Fibroblast of skin of right quadriceps (primary cell): ENCODE data around the gene SDK1.

Experiments
- DNase-seq: peaks from one replicate; pipeline ENCODE4 v3.0.0-alpha.2; 2013

The SDK1 gene

DNA sequence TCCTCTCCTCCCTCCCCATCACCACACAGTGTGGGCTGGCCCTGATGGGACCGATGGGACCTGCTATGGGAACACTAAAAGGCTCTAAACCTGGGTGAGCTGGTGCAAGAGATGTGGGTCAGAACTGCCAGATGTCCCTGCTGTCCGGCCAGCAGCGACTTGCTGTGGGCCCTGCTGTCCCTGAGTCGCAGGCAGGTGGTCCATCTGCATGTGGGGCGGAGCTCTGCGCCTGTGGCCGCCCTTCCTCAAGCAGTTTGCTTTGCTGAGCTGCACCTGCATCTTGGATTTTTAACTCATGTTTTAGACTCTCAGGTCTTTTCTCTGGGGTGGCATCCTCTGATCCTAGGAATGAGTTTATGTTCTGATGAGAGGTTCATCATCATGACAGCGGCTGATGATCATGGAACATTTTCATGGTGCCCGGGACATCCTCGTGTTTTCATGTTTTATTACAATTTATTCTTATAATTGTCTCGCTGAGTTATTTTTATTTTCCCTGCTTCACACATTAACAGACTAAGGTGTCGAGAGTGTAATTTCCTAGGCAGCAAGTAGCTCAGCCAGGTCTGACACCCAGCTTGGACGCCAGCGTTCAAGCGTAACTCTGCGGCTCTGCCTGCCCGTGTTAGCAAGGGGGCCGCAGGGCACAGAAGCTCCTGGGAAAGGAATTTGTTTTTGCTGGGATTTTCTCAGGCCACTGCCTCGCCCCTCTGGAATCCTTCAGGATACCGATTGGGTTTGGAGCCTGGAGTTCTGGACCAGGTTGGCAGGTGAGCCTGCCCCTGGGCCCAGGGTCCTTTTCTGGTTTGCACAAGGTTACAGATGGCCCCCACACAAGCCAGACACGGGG lies 765.8 kb downstream of the SDK1 start:
- no peak for DNase-seq

DNA sequence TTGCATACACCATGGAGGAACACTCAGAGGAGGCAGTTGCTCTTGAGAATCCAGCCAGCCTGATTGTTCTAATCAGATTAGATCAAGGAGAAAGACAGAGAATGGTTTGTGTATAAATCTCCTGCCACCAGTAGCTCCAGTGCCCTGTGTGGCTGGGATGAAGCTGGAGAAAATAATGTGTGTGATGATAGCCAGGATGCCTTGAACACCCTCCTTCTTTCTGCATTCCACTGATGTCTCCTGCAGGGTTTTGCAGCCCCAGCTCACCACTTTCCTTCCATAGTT lies 766.4 kb downstream of the SDK1 start:
- DNase-seq = no peak

DNA sequence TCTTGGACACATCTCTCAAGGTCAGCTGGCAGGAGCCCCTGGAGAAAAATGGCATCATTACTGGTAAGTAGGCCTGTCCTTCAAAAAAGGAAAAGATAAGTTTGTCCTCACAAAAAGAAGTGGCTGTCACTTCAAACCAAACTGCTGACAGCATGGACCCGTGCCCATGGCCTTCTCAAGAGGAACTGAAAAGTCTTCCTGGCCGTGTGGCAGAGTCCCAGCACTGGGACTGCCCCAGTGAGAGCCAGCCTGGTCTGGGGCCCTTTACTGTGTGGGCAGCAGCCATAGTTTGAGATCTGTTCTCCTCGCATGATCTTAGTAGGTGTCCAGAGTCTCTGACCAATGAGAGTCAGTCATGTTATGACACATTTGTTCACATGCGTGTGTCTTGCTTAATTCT lies 766.8 kb downstream of the SDK1 start:
- no peak for DNase-seq

DNA sequence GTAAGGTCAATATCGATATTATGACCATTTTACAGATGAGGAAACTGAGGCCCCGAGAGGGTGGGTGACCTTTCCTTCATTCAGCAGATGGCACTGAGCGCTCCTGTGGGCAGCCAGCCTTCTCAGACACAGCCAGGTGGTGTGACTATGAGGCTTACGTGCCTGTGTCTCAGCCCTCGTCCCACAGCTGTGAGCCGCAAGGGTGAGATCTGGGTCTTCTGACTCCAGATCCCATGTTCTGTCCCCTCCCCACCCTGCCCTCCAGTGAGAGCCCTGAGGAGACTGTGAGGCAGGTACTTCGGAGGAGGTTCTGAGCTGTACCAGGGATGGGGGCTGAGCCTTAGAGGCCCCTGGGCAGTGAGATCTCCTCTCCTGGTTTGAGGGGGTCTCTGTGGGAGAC lies 767.2 kb downstream of the SDK1 start:
- DNase-seq = no peak

DNA sequence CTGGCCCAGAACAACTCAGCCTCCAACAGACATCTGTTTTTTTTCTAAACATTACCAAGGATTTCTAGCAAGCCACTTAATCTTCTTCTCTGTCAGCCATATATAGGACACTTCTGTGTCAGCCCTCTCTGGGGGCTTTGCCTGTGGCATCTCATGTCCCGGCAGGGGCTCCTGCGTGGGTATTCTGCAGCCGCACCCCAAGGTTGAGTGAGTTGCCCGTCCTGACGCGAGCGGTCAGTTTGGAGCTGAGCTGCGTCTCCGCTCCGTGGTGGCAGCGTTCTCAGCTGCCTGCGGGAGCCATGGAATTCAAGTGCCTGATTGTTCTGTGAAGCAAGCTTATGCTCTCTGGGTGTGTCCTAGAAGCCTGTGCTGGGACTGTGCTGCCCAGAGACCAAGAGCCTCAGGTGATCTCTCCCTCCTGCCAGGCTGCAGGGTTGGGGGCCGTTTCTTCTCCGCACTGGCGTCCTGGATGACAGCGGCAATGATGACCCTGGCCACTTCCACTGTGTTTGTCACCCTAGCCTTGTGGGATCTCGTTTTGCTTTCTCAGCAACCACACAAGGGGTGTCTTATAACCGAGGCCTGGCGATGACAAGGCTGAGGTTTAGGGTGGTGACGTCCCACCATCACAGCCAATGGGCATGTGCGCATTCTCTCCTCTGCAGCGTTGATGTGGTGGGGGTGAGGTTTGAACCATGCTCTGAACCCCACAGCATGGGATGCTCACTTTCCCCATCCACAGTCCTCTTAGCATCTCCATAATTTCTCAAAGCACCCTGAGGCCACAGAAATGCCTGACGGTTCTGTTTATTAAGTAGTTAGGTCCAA lies 768.4 kb downstream of the SDK1 start:
- DNase-seq = no peak

DNA sequence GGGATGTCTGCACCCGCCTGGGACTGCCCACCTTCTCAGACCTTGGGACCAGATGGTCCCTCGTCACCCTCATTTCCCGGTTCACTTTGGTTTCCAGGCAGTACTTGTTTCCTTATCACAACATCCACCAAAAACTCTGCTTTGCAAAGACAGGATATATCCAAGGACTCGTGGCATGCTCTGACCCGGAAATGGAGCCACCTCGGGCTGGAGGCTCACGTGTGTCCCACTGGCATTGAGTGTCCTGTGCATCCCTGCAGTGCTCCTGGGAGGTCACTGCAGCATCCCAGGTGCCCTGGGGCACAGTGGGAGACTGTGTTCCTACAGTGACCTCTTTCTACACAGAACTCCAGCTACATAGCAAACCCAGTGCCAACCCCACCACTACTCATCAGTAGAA lies 769.2 kb downstream of the SDK1 start:
- no peak for DNase-seq

DNA sequence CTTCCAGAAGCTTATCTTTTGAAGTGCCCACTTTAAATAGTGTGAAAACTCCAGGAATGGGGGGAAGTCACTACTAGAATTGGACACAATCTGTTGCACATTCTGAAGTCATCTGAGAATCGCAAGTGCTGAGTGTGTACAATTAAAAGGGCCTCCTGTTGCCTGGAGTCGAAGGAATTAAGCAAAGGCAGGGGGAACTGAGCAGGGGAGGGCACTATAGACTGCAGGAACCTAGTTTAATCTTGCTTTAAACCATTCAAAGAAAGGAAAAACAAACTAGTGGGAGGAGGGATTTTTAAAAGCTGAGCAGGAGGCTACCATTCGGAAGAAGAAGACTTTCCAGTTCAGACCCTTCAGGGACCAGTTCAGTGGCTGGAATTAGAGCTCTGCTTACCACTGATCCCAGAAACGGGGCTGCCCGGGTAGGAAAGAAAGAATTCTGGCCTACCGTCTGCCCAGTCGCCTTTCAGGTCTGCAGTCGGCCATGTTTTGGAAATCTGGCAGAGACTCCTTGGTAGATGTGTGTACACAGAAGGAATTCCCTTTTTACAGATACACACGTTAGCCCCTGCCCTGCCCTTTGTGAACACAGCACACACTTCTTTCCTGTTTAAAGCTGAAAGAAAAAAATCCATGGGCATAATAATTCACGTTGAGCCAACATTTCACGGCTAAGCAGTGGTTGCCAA lies 770.5 kb downstream of the SDK1 start:
- no peak for DNase-seq

DNA sequence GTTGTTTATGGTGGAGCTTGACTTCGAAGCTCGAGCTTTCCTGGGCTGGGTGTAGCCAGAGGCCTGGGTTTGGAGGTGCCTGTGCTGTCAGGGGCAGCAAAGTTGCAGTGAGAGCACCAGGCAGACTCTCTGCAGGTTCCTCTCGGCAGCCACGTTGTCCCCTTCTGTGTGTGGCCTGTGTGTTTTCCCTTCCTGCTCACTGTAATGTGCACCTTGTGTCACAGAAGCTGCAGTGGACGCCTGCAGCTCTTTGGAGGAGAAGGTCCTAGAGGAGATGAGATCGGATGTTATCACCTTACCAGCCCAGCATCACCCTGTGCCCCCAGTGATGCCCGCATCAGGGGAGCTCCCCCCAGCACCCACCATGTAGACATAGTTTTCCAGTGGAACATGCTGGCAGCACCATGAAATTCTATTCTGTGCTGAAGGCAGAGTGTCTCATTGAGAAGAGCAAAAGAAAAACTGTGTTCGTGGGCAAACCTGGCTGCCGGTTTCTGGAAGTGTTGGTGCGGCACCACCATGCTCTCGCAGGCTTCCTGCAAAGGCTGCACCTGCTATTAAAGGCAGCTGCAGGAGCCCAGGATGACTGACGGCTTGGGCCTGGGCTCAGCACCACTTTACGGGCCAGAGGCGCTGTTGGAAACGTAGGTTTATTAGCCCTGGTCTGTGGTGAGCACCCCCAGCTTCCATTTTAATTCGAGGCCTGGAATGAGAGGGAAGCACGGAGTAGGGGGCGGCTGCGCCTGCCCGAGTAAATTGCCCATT lies 771.3 kb downstream of the SDK1 start:
- no peak for DNase-seq

DNA sequence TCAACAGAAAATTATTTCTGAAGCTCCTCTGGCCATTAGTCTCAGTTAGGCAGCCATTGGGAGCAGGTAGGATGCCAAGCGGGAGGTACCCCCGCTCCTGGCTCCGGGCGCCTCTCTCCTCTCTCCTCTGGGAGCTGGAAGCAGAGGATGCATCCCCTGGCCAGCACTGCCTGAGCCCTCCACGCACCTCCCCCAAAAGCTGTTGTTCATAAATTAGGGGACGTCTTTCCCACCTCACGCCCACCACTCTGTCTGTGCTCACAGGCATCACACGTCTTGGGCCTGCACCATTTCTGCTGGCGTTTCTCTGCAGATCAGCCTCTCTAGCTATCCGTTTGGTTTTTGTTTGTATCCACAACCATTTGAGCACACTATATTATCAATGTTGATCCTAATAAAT lies 772.0 kb downstream of the SDK1 start:
- DNase-seq = no peak

DNA sequence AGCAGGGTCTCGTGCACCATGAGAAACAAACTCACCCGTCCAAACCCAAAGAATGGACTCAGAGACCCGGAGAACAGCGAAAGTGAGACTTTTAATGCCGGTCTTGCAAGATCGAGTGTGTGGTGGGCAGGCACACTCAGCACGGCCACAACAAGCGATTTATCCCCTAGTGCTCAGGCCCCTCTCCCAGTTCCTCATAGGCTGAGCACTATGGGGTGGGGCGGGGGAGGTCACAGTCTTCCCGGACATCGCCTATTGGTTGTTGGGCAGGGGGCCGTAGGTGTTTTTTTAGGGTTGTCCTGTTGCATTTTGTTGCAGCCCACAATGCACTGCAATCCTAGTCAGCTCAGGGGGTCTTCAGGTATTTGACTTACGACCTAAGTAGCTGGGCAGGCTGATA lies 772.7 kb downstream of the SDK1 start:
- DNase-seq = no peak

DNA sequence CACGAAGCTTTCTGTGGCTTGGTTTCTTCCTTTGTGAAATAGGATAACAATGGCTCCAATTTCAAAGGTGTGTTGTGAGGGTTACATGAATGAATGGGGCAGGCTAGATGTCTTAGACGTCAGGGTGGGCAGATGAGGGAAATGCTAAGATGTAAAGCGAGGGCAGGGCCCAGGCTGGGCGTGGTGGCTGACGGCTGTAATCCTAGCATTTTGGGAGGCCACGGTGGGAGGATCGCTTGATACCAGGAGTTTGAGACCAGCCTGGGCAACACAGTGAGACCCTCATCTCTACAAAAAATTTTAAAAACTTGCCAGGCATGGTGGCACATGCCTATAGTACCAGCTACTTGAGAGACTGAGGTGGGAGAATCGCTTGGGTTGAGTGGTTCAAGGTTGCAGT lies 773.4 kb downstream of the SDK1 start:
- DNase-seq = no peak

DNA sequence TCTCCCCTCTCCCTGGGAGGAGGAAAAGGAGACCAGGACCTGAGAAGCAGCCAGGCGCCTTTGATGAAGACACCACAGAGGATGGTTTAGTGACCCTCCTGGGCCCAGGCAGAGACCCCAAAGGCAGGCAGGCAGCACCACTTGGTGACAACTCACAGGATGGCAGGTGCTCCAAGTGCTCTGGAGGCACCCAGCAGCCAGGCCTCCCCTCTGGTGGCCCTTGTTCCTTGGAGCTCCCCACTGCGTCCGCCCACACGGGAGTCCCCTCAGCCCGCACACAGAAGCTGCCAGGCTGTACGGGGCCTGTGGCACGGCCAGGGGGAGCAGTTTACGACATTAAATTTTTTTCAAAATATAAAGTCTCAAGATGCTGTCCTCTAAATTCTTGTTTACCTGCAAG lies 773.9 kb downstream of the SDK1 start:
- DNase-seq = no peak

DNA sequence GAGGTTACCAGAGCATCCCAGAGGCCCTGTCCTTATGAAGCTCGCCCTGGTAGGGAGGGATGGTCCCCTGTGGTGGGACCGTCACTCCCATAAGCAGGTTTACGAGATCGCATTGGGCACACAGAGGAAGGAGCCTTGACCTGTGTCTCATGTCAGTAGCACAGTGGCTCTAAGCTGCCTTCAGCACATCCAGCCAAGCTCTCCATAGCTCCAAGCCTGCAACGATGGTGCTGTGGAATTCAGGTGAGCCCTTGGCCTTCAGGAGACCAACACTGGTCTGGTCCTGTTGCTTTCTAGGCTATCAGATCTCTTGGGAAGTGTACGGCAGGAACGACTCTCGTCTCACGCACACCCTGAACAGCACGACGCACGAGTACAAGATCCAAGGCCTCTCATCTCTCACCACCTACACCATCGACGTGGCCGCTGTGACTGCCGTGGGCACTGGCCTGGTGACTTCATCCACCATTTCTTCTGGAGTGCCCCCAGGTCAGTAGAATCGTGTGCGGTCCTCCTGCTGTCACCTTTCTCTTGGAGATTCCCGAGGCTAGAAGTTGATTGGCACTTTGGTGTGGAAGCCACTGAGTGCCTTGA lies 775.7 kb downstream of the SDK1 start:
- no peak for DNase-seq

DNA sequence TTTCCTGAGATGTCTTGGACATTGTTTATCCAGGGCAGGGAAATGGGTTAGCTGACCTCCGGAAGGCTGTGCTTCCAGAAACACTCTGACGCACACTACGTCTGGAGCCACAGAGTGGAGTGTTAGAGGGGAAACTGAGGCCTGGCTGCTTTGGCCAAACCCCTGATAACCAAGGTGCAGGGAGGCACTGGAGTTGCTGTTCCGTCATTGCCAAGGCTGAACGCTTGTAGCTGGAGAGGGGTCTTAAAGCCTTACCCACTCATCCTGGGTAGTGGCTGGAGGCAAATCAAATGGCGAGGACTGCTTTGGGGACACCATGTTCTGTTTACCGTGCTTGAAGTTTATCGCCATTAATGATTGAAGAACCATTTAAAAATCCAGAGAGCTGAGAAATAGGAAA lies 776.9 kb downstream of the SDK1 start:
- no peak for DNase-seq

DNA sequence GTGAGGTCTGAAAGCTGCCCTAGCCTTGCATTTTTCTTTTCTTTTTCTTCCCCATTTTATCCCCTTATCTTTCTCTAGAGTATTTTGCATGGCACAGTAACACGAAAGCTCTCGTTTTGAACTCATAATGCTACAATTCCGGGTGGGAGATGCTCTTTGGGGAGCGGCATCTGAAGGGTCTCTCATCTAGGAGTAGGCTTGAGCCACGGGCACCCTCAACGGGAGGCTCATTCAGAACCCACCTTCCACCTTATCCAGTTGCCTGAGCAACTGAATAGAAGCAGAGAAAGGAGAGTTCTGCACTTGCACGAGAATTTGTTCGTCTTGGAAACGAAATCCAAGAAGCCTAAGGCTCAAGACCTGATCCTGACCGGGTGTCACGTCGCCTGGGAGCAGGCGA lies 777.5 kb downstream of the SDK1 start:
- no peak for DNase-seq

DNA sequence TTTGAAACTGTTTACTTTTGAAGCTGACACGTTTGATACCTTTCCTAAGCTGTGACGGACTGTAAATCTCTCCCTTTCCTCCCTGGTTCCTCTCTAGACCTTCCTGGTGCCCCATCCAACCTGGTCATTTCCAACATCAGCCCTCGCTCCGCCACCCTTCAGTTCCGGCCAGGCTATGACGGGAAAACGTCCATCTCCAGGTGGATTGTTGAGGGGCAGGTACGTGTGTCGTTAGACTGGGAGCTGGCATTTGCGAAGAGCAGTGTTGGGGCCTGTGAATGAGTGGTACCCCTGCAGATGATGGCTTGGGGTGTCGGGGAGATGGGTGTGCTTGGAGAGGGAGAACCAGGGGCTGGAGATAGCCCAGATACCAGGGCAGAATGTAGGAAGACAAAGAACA lies 778.3 kb downstream of the SDK1 start:
- no peak for DNase-seq

DNA sequence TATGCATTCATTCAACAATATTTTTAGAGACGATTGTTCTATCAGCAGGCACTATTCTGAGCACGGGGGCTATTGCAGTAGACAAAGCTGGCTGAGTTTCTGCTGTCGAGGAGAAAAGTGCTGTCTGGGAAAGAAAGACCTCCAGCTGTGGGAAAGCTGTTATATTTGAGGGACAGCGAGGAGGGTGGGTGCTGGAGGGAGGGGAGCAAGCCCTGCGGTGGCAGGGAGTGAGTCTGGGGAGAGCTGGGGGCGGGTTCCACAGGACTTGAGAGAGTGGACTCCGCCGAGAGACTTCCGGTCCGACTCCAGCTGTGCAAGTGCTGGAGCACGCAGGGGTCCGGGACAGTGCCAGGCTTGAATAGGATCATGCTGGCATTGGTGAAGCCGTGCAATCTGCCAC lies 778.9 kb downstream of the SDK1 start:
- DNase-seq = no peak

DNA sequence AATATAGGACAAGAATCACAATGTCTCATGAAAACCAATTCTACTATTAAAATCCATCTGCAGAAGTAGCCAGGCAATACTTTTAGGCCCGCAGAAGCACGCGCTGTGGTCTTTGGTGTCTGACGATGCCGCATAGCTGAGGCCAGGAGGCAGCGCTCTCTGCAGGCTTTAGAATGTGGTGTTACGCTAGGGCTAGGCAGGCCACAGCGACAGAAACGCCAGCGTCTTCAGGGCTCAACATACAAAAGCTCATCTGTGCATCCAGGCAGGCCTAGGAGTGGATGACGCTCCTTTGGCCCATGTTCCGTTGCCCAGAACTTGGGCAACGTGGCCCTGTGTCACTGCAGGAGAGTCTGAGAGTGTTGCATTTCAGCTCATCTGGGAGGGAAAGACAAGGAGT lies 779.9 kb downstream of the SDK1 start:
- no peak for DNase-seq

DNA sequence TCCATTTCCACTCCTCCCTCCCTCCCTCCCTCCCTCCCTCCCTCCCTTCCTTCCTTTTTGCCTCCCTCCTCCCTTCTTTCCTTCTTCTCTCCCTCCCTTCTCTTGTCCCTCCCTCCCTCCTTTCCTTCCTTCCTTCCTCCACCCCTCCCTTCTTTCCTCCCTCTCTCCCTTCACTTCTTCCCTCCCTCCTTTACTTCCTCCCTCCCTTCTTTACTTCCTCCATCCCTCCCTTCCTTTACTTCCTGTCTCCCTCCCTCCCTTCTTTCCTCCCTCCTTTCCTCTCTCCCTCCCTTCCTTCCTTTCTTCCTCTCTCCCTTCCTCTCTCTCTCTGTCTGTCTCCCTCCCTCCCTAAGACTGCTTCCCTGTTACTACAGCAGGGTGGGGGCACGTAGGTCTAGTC lies 782.5 kb downstream of the SDK1 start:
- no peak for DNase-seq

DNA sequence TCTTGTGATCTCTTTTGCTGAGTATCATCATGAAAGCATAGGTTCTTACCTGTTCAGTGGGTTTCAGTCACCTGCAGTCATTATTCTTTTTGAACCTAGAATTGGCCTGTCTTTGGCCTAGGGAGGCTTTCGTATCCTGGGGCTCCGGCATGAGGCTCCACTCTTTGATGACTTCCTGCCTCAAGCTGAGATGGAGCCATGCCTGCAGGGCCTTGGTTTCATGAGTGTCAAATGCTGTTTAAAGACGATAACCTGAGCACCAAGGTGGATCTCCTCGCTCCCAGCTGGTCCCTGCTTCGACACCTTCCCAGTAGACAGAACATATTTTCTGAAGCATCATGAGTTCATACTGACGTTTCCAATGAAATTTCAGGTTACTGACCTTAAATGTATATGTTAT lies 783.2 kb downstream of the SDK1 start:
- no peak for DNase-seq

DNA sequence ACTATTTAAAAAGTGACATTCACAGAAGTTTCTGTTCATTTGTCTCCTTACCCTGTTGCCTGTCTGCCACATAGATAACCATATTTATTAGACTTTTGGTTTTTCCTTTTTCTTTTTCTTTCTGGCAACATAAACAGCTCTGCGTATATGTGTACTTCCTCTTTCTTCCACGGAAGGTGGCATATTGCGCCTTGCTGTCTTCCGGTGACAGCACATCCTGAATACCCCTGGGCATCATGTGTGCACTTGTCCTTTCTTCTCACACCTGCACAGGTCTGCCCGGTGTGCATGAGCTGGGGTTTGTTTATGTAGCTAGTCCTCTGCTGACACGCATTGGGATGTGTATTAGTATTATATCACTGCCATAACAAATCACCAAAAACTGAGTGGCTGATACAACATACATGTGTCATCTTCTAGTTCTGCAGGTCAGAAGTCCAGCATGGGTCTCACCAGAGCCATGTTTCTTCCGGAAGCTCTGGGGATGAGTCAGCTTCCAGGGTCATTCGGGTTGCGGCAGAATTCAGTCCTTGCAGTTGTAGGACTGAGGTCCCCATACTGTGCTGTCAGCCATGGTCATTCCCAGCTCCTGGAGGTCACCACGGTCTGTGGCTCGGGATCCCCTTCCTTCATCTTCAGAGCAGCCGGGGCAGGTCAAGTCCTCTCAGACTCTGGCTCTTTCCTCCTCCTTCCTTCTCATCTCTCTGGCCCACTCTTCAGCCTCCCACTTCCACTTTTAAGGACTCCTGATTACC lies 785.1 kb downstream of the SDK1 start:
- DNase-seq = no peak

DNA sequence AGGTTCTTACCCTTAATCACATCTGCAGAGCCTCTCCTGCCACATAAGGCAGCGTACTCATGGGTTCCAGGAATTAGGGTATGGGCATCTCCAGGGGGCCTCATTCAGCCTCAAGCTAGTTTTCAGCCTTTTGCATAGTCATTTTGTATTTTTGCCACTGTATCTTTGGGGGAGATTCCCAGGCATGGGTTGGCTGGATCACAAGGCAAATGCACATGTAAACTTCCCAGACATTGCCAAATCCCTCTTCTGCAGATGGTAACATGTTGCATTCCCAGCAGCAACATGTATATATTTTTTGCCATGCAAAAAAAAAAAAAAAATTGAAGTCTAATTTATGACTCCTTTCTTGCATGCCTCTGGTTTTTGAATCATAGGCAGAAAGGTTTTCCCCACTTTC lies 785.7 kb downstream of the SDK1 start:
- no peak for DNase-seq
